ENCODE results near the gene CEP126. TPM values are rescaled to one million over a fixed set of nuclear protein-coding genes. Genes with fewer than 3 reads are reported as not detected.

Gene CEP126
- total RNA-seq, 1 donor from 2014 or later = 0.53 TPM

GRCh38 chr11:101940901-101941520, 26.2 kb downstream of the CEP126 start:
- no peak for TF ChIP-seq CTCF (IDR thresholded peaks at IDR 0.05; ENCODE audit: insufficient read depth, low read length, severe bottlenecking)
- FAIRE-seq (no peak), DNase-seq (ENCODE audit: low read depth) (no peak)

GRCh38 chr11:101944923-101945322, 30.1 kb downstream of the CEP126 start:
- DNase-seq (ENCODE audit: low read depth) = no peak
- no peaks in the 10 kb centered on the region for H3K36me3 ChIP-seq (ENCODE audit: control insufficient read depth, insufficient read depth, low read length)
- FAIRE-seq = no peak

More at GRCh38 chr11:101940901-101941520, 26.2 kb downstream of the CEP126 start:
- Histone ChIP-seq H3K36me3 (ENCODE audit: control insufficient read depth, insufficient read depth, low read length) (no peaks in the 10 kb centered on the region), H3K4me3 (ENCODE audit: low read depth, low read length) (no peak overlapping the region), H3K27me3 (ENCODE audit: control insufficient read depth, insufficient read depth, low read length) (no peaks in the 10 kb centered on the region)

GRCh38 chr11:101945448-101945847, 30.6 kb downstream of the CEP126 start:
- FAIRE-seq (no peak), DNase-seq (ENCODE audit: low read depth) (no peak)
- Histone ChIP-seq H3K4me3 (ENCODE audit: low read depth, low read length) (no peak overlapping the region), H3K27me3 (ENCODE audit: control insufficient read depth, insufficient read depth, low read length) (no peaks in the 10 kb centered on the region), H3K36me3 (ENCODE audit: control insufficient read depth, insufficient read depth, low read length) (no peaks in the 10 kb centered on the region)
- no peak for TF ChIP-seq CTCF (IDR thresholded peaks at IDR 0.05; ENCODE audit: insufficient read depth, low read length, severe bottlenecking)

More at GRCh38 chr11:101944923-101945322, 30.1 kb downstream of the CEP126 start:
- TF ChIP-seq CTCF (IDR thresholded peaks at IDR 0.05; ENCODE audit: insufficient read depth, low read length, severe bottlenecking) = no peak
- Histone ChIP-seq H3K27me3 (ENCODE audit: control insufficient read depth, insufficient read depth, low read length) (no peaks in the 10 kb centered on the region), H3K4me3 (ENCODE audit: low read depth, low read length) (no peak overlapping the region)

- Histone ChIP-seq H3K27me3 (ENCODE audit: control insufficient read depth, insufficient read depth, low read length) (no peaks in the 10 kb centered on the region), H3K36me3 (ENCODE audit: control insufficient read depth, insufficient read depth, low read length) (no peaks in the 10 kb centered on the region), H3K4me3 (ENCODE audit: low read depth, low read length) (no peak overlapping the region)
- no peak for FAIRE-seq
- TF ChIP-seq CTCF (IDR thresholded peaks at IDR 0.05; ENCODE audit: insufficient read depth, low read length, severe bottlenecking) = no peak
- no peak for DNase-seq (ENCODE audit: low read depth)
Observed at GRCh38 chr11:101949680-101950220, 34.9 kb downstream of the CEP126 start.

GRCh38 chr11:101955278-101955677, 40.5 kb downstream of the CEP126 start:
- TF ChIP-seq CTCF (IDR thresholded peaks at IDR 0.05; ENCODE audit: insufficient read depth, low read length, severe bottlenecking) = no peak
- FAIRE-seq = no peak
- H3K4me3 ChIP-seq (ENCODE audit: low read depth, low read length) = no peak overlapping the region

GRCh38 chr11:101955701-101956100, 40.9 kb downstream of the CEP126 start:
- no peak overlapping the region for H3K4me3 ChIP-seq (ENCODE audit: low read depth, low read length)
- H3K27me3 ChIP-seq (ENCODE audit: control insufficient read depth, insufficient read depth, low read length) = no peaks in the 10 kb centered on the region
- H3K36me3 ChIP-seq (ENCODE audit: control insufficient read depth, insufficient read depth, low read length) = no peaks in the 10 kb centered on the region
- FAIRE-seq (no peak), DNase-seq (ENCODE audit: low read depth) (no peak)
- TF ChIP-seq CTCF (IDR thresholded peaks at IDR 0.05; ENCODE audit: insufficient read depth, low read length, severe bottlenecking) = no peak

More at GRCh38 chr11:101955278-101955677, 40.5 kb downstream of the CEP126 start:
- H3K36me3 ChIP-seq (ENCODE audit: control insufficient read depth, insufficient read depth, low read length) = no peaks in the 10 kb centered on the region
- DNase-seq (ENCODE audit: low read depth) = no peak
- no peaks in the 10 kb centered on the region for H3K27me3 ChIP-seq (ENCODE audit: control insufficient read depth, insufficient read depth, low read length)
